Glutamatergic neuron (in vitro differentiated cells): Measurements from ENCODE around the gene ABCD1. TPM values are rescaled to one million over a fixed set of nuclear protein-coding genes. Genes with fewer than 3 reads are reported as not detected.
"Not testable (repeated sequence)": the region's sequence is repeated elsewhere in the genome, so short reads cannot be mapped to it uniquely, and the experiment has no call there.

Experiments used
- DNase-seq: peaks from one replicate; pipeline ENCODE4 v3.0.0; 2022
- H3K27ac Mint-ChIP-seq: one replicate; pipeline ENCODE4 v1.8.0; 2020; ENCODE audit warnings: mild to moderate bottlenecking, mixed read lengths, inconsistent platforms; ENCODE audit not compliant: unreplicated experiment
- H3K27me3 Mint-ChIP-seq: one replicate; pipeline ENCODE4 v1.8.0; 2020; ENCODE audit warnings: mild to moderate bottlenecking, moderate library complexity, mixed read lengths, inconsistent platforms; ENCODE audit not compliant: unreplicated experiment
- H3K36me3 Mint-ChIP-seq: one replicate; pipeline ENCODE4 v1.8.0; 2020; ENCODE audit warnings: mild to moderate bottlenecking, mixed read lengths, inconsistent platforms; ENCODE audit not compliant: unreplicated experiment
- H3K4me1 Mint-ChIP-seq: one replicate; pipeline ENCODE4 v1.8.0; 2020; ENCODE audit warnings: mild to moderate bottlenecking, low read depth, mixed read lengths, inconsistent platforms; ENCODE audit not compliant: unreplicated experiment
- H3K4me3 Mint-ChIP-seq: one replicate; pipeline ENCODE4 v1.8.0; 2020; ENCODE audit warnings: mild to moderate bottlenecking, mixed read lengths, inconsistent platforms; ENCODE audit not compliant: unreplicated experiment
- H3K9me3 Mint-ChIP-seq: one replicate; pipeline ENCODE4 v1.8.0; 2020; ENCODE audit warnings: mild to moderate bottlenecking, moderate library complexity, mixed read lengths, inconsistent platforms; ENCODE audit not compliant: unreplicated experiment
- total RNA-seq: library from RNA; stranded (reverse); fragmentation: NEBNext Ultra II Directional; extraction: Animal tissue kit (Norgen Biotek cat#: 25700); gene quantifications from one replicate; pipeline ENCODE4 v1.2.1, GENCODE V29; 2021; ENCODE audit not compliant: unreplicated experiment
- TF ChIP-seq, protein P1 (sequence below): fragments of 200-600 bp; sonication (generic); IDR thresholded peaks from one replicate; pipeline ENCODE4 v1.5.0; 2021; ENCODE audit not compliant: partially characterized antibody, unreplicated experiment

ABCD1 gene
- total RNA-seq, 1 donor from 2014 or later = 13.5 TPM

DNA sequence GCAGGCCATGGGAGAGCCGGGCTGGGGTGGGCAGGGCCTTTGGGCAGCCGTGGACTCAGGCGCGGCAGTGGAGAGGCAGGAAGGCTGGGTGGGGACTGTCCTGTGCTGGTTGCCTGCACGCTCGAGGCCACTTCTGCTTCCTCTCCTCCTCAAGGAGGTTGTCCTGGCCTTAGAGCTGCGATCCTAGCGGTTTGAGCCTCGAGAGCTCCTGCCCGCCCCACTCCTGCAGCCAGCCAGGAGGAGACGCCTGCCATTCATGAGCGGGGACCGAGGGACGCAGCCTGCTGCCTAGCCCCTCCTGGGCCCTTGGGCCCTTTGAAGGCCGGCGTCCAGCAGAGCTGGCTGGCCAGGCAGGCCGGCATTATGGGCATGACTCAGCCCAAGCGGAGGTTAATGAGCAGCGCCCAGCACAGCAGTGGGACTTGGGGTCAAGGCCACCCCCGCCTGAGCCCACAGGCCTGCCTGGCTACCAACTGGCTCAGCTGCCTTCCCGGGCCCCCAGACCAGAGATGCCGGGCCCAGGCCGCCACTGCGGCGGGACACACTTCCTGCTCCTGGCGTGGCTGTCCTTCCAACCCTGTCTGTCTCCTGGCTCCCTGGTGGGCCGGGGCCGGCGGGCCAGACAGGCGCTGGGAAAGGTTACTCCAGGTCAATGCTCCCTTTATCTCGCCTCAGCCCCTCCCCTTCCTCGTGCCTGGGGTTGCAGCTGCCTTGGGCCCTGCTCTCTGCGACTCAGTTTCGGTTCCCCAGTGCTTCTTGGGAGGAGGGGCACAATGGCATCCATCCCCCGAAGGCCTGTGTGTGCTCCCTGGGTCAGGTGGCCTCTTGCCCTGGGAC, 1.8 kb downstream of the ABCD1 start:
- no peak overlapping the region for H3K4me3 Mint-ChIP-seq

DNA sequence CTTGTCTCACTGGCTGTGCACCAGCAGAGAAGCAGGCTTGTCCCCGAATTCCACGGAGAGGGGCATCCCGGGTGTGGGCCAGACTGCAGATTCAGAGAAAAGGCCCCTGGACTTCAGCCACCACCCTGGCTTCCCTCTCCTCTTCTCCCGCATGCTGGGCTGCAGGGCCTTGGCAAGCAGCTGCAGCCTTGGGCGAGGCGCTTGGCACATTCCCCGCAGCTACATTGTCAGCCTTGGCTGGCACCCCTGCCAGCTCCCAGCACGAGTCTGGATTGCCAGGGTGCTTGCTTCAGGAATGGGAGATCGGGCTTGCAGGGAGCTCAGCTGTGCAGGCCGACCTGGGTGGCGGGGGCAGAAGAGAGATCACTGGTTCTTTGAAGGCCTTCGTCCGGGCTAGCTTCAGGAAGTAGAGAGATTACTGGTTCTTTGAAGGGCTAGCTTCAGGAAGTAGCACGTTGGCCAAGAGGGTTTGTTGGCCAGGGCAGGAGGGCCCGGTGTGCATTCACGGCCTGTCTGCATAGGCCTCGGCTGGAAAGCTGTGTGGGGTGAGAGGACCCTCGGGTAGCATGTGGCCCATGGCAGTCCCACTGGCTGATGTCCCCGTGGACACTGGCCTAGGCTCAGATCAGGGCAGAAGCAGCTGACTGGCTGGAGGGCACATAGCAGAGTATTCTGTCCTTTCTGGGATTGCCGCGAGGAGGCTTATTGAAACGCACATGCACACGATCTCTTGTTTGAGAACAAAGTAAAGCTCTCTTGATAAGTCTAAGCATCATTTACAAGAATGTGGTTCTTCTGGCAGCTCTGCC, 2.7 kb downstream of the ABCD1 start:
- Mint-ChIP-seq H3K27me3 (no peaks in the 10 kb centered on the region), H3K9me3 (peaks cover 5% of the 10 kb centered on the region), H3K4me3 (peak overlapping the region; percentile 70), H3K36me3 (peaks cover 9% of the 10 kb centered on the region), H3K4me1 (peaks cover 6% of the 10 kb centered on the region), H3K27ac (no peak overlapping the region)
- TF ChIP-seq, protein P1, sequence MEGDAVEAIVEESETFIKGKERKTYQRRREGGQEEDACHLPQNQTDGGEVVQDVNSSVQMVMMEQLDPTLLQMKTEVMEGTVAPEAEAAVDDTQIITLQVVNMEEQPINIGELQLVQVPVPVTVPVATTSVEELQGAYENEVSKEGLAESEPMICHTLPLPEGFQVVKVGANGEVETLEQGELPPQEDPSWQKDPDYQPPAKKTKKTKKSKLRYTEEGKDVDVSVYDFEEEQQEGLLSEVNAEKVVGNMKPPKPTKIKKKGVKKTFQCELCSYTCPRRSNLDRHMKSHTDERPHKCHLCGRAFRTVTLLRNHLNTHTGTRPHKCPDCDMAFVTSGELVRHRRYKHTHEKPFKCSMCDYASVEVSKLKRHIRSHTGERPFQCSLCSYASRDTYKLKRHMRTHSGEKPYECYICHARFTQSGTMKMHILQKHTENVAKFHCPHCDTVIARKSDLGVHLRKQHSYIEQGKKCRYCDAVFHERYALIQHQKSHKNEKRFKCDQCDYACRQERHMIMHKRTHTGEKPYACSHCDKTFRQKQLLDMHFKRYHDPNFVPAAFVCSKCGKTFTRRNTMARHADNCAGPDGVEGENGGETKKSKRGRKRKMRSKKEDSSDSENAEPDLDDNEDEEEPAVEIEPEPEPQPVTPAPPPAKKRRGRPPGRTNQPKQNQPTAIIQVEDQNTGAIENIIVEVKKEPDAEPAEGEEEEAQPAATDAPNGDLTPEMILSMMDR = no peak
- DNase-seq = no peak

More for the DNA sequence above, 1.8 kb downstream of the ABCD1 start:
- TF ChIP-seq, protein P1 = no peak
- H3K4me1 Mint-ChIP-seq = peaks cover 11% of the 10 kb centered on the region
- no peaks in the 10 kb centered on the region for H3K27me3 Mint-ChIP-seq
- H3K9me3 Mint-ChIP-seq = peaks cover 7% of the 10 kb centered on the region
- no peak overlapping the region for H3K27ac Mint-ChIP-seq
- peak; percentile 70 for DNase-seq
- peaks cover 4% of the 10 kb centered on the region for H3K36me3 Mint-ChIP-seq

DNA sequence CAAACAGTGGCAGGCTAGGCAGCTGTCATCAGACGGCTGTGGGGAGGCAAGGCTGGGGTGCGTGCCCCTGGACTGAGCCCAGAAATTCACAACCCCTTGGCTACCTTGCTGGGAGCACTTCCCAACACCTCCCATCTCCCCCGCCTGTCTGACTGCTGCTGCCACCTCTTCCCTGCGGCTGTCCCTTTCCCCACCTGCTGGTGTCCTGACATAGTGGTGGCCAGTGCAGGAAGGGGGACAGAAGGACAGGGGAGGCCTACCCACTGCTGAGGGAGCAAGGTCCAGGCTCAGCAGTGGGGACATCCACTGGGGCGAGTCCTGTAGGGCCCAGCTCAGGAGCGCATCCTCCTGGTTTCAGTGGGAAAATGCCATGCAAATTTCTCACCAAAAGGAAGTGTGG, 3.4 kb downstream of the ABCD1 start:
- Mint-ChIP-seq H3K27ac (no peak overlapping the region), H3K36me3 (peaks cover 9% of the 10 kb centered on the region), H3K4me3 (peak overlapping the region; percentile 70), H3K27me3 (no peaks in the 10 kb centered on the region), H3K9me3 (peaks cover 4% of the 10 kb centered on the region), H3K4me1 (peaks cover 6% of the 10 kb centered on the region)
- TF ChIP-seq, protein P1 = no peak
- no peak for DNase-seq

DNA sequence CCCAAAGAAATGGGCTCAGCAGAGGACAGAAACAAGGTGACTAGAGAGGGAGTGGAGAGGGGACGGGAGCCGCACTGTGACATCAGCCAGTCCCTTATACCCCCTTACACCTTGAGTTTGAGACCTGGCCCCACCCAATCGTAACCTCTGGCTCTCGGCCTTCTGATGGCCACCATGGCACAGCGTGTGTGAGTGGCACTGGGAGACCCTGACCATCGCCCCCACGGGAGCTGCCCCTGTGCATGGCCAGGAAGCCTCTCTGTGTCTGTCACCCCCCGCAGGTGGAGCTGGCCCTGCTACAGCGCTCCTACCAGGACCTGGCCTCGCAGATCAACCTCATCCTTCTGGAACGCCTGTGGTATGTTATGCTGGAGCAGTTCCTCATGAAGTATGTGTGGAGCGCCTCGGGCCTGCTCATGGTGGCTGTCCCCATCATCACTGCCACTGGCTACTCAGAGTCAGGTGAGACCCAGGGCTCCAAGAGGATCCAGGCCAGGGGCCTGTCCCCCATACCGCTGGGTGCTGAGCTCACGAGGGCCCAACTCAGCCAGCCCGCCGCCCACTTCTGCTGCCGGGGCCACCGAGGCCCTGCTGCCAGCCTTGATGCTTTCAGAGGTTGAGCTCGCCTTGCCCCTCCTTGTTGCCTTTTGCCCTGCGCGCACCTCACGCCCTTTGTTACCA, 4.4 kb downstream of the ABCD1 start:
- TF ChIP-seq, protein P1 = no peak
- DNase-seq = no peak
- Mint-ChIP-seq H3K36me3 (peaks cover 9% of the 10 kb centered on the region), H3K4me3 (no peak overlapping the region), H3K9me3 (peaks cover 4% of the 10 kb centered on the region), H3K4me1 (peaks cover 6% of the 10 kb centered on the region), H3K27ac (no peak overlapping the region), H3K27me3 (no peaks in the 10 kb centered on the region)

DNA sequence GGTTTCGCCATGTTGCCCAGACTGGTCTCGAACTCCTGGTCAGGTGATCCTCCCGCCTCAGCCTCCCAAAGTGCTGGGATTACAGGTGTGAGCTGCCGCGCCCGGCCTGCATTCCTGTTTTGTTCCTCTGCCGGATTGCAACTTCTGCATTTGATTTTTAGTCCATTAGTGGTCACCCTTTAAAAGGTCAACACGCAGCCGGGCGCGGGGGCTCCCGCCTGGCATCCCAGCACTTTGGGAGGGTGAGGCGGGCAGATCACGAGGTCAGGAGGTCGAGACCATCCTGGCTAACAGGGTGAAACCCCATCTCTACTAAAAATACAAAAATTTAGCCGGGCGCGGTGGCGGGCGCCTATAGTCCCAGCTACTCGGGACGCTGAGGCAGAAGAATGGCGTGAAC, 5.5 kb downstream of the ABCD1 start:
- not testable (repeated sequence) for H3K27ac Mint-ChIP-seq, H3K4me3 Mint-ChIP-seq, DNase-seq, H3K36me3 Mint-ChIP-seq, H3K27me3 Mint-ChIP-seq, H3K9me3 Mint-ChIP-seq, H3K4me1 Mint-ChIP-seq
